ENCODE results near the gene TFDP2.

Gene TFDP2

DNA sequence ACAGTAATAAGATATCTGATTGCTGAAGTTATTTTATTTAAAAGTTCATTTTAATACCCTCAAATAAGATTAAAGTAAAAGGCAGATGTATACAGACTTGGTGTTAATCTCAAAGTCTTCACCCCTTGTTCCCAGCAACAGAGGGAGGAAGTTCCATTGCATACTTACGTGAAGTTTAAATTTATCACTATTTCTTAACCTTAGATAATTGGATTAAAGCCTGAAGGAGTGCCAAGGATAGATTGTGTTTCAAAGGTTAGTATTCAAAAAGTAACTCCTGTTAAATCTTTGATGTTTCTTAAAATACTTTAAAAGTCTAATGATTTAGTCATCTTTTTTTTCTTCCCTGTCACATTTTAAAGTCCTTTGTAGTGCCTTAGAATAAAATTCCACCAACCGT, 233.6 kb downstream of the TFDP2 start:
- TF ChIP-seq SPI1 (IDR thresholded peaks at IDR 0.05; ENCODE audit: borderline replicate concordance, low read depth) (no peak), POLR2AphosphoS5 (IDR thresholded peaks at IDR 0.05; ENCODE audit: low read depth) (no peak), GABPA (IDR thresholded peaks at IDR 0.05; ENCODE audit: low read depth) (no peak)
- TF ChIP-seq, protein P1, sequence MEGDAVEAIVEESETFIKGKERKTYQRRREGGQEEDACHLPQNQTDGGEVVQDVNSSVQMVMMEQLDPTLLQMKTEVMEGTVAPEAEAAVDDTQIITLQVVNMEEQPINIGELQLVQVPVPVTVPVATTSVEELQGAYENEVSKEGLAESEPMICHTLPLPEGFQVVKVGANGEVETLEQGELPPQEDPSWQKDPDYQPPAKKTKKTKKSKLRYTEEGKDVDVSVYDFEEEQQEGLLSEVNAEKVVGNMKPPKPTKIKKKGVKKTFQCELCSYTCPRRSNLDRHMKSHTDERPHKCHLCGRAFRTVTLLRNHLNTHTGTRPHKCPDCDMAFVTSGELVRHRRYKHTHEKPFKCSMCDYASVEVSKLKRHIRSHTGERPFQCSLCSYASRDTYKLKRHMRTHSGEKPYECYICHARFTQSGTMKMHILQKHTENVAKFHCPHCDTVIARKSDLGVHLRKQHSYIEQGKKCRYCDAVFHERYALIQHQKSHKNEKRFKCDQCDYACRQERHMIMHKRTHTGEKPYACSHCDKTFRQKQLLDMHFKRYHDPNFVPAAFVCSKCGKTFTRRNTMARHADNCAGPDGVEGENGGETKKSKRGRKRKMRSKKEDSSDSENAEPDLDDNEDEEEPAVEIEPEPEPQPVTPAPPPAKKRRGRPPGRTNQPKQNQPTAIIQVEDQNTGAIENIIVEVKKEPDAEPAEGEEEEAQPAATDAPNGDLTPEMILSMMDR (IDR thresholded peaks at IDR 0.05; ENCODE audit: insufficient read depth, low read length) = no peak
- TF ChIP-seq, protein P2, sequence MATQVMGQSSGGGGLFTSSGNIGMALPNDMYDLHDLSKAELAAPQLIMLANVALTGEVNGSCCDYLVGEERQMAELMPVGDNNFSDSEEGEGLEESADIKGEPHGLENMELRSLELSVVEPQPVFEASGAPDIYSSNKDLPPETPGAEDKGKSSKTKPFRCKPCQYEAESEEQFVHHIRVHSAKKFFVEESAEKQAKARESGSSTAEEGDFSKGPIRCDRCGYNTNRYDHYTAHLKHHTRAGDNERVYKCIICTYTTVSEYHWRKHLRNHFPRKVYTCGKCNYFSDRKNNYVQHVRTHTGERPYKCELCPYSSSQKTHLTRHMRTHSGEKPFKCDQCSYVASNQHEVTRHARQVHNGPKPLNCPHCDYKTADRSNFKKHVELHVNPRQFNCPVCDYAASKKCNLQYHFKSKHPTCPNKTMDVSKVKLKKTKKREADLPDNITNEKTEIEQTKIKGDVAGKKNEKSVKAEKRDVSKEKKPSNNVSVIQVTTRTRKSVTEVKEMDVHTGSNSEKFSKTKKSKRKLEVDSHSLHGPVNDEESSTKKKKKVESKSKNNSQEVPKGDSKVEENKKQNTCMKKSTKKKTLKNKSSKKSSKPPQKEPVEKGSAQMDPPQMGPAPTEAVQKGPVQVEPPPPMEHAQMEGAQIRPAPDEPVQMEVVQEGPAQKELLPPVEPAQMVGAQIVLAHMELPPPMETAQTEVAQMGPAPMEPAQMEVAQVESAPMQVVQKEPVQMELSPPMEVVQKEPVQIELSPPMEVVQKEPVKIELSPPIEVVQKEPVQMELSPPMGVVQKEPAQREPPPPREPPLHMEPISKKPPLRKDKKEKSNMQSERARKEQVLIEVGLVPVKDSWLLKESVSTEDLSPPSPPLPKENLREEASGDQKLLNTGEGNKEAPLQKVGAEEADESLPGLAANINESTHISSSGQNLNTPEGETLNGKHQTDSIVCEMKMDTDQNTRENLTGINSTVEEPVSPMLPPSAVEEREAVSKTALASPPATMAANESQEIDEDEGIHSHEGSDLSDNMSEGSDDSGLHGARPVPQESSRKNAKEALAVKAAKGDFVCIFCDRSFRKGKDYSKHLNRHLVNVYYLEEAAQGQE (IDR thresholded peaks at IDR 0.05; ENCODE audit: insufficient replicate concordance, low read depth) = no peak
- Histone ChIP-seq H3K27ac (replicated peaks) (no peak overlapping the region), H3K27me3 (ENCODE audit: insufficient read depth, poor library complexity, severe bottlenecking) (no peaks in the 10 kb centered on the region), H3K4me3 (replicated peaks; ENCODE audit: insufficient read depth, low read length) (no peak overlapping the region)
- DNase-seq (ENCODE audit: low read depth in 1 of 2, low spot score in 1 of 2) = no peak

DNA sequence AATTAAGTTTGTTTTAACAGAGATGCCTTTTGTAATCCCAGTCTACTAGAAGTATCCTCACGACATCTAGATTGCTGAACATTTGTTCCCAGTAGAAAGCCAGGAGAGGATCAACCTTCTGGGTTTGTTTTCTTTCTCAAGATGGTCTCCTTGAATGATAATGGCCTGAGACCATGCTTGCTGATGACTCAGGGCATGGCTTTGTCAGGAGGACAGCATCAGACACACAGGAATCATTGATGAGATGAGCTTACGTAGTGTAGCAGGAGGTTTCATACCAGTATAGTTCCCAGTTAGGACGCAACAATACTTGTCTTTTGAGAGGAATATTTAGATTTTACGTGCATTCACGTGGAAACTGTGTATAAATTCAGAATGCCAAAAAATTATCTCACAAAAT, 234.3 kb downstream of the TFDP2 start:
- Histone ChIP-seq H3K4me3 (replicated peaks; ENCODE audit: insufficient read depth, low read length) (no peak overlapping the region), H3K27me3 (ENCODE audit: insufficient read depth, poor library complexity, severe bottlenecking) (no peaks in the 10 kb centered on the region), H3K27ac (replicated peaks) (no peak overlapping the region)
- no peak for TF ChIP-seq GABPA (IDR thresholded peaks at IDR 0.05; ENCODE audit: low read depth)
- TF ChIP-seq, protein P2 (IDR thresholded peaks at IDR 0.05; ENCODE audit: insufficient replicate concordance, low read depth) = no peak
- no peak for TF ChIP-seq SPI1 (IDR thresholded peaks at IDR 0.05; ENCODE audit: borderline replicate concordance, low read depth)
- TF ChIP-seq POLR2AphosphoS5 (IDR thresholded peaks at IDR 0.05; ENCODE audit: low read depth) = no peak
- TF ChIP-seq, protein P1 (IDR thresholded peaks at IDR 0.05; ENCODE audit: insufficient read depth, low read length) = no peak
- no peak for DNase-seq (ENCODE audit: low read depth in 1 of 2, low spot score in 1 of 2)

DNA sequence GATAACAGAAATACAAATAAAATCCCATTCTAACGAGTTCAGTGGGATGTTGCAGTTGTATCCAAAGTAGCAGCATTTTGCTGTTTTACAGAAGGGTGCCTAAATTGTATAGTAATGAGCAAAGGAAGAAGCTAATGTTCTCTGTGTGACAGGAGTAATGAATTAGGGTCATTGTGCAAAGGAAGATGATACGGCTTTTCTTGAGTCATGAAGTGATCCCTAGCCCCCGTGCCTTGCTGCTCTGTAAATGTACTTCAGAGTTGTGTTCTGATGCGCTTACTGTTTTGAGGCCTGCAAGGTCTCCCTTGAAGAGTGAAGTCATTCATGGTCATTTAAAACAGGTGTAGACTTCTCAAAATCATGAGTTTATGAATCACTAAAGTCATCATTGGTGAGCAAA, 235.0 kb downstream of the TFDP2 start:
- TF ChIP-seq, protein P2 (IDR thresholded peaks at IDR 0.05; ENCODE audit: insufficient replicate concordance, low read depth) = no peak
- TF ChIP-seq GABPA (IDR thresholded peaks at IDR 0.05; ENCODE audit: low read depth) = no peak
- TF ChIP-seq POLR2AphosphoS5 (IDR thresholded peaks at IDR 0.05; ENCODE audit: low read depth) = no peak
- TF ChIP-seq SPI1 (IDR thresholded peaks at IDR 0.05; ENCODE audit: borderline replicate concordance, low read depth) = no peak
- TF ChIP-seq, protein P1 (IDR thresholded peaks at IDR 0.05; ENCODE audit: insufficient read depth, low read length) = no peak

More for the DNA sequence above, 235.0 kb downstream of the TFDP2 start:
- Histone ChIP-seq H3K27me3 (ENCODE audit: insufficient read depth, poor library complexity, severe bottlenecking) (no peaks in the 10 kb centered on the region), H3K27ac (replicated peaks) (no peak overlapping the region), H3K4me3 (replicated peaks; ENCODE audit: insufficient read depth, low read length) (no peak overlapping the region)
- no peak for DNase-seq (ENCODE audit: low read depth in 1 of 2, low spot score in 1 of 2)
